Nephron progenitor cell (in vitro differentiated cells): Measurements from ENCODE around the gene FAIM2.
"Not testable (repeated sequence)": the region's sequence is repeated elsewhere in the genome, so short reads cannot be mapped to it uniquely, and the experiment has no call there.

ENCODE experiments used
- DNase-seq: peaks from one replicate; pipeline ENCODE4 v3.0.0; 2021
- H3K27ac Mint-ChIP-seq: 2 replicates; pipeline ENCODE4 v1.8.0; 2021; ENCODE audit warnings: mild to moderate bottlenecking, moderate library complexity, mixed read lengths
- H3K27me3 Mint-ChIP-seq: 2 replicates; pipeline ENCODE4 v1.8.0; 2021; ENCODE audit warnings: mild to moderate bottlenecking, low read depth, mixed read lengths; ENCODE audit not compliant: poor library complexity
- H3K36me3 Mint-ChIP-seq: 2 replicates; pipeline ENCODE4 v1.8.0; 2021; ENCODE audit warnings: low read depth, mixed read lengths
- H3K4me1 Mint-ChIP-seq: 2 replicates; pipeline ENCODE4 v1.8.0; 2021; ENCODE audit warnings: mixed read lengths
- H3K4me3 Mint-ChIP-seq: 2 replicates; pipeline ENCODE4 v1.8.0; 2021; ENCODE audit warnings: mild to moderate bottlenecking, moderate library complexity, mixed read lengths
- H3K9me3 Mint-ChIP-seq: 2 replicates; pipeline ENCODE4 v1.8.0; 2021; ENCODE audit warnings: mild to moderate bottlenecking, moderate library complexity, mixed read lengths
- TF ChIP-seq, protein P1 (sequence below): fragments of 200-600 bp; sonication (generic); IDR thresholded peaks from 2 replicates; pipeline ENCODE4 v1.5.0; 2021; ENCODE audit warnings: antibody characterized with exemption

FAIM2 gene

DNA sequence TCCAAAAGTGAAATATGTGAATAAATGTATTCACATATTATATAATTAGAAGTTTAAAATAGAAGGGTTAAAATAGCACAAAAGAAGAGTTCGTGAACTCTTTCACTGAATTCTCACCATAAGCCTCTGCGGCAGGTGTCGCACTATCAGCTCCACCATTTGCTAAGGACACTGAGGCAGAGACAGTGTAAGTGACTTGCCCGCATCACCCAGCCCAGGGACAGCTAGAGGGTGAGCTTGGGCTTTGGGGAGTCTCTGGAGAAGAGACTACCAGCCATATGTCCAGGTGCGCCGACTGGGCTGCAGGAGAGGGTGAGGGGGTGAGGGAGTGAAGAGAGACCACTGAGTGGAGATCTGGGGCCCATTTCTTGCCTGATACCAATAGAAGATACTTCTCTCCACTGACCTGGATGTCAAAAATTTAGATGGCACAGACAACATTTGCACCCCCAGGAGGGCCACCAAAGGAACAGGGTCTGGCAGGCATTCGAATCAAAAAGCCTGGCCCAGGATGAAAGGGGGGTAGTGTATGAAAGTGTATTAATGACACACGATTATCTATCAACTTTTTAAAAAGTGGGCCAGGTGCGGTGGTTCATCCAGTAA is 28.5 kb downstream of the FAIM2 start:
- no peak for DNase-seq
- H3K27me3 Mint-ChIP-seq, result peaks cover 8% of the 10 kb centered on the region
- TF ChIP-seq, protein P1, sequence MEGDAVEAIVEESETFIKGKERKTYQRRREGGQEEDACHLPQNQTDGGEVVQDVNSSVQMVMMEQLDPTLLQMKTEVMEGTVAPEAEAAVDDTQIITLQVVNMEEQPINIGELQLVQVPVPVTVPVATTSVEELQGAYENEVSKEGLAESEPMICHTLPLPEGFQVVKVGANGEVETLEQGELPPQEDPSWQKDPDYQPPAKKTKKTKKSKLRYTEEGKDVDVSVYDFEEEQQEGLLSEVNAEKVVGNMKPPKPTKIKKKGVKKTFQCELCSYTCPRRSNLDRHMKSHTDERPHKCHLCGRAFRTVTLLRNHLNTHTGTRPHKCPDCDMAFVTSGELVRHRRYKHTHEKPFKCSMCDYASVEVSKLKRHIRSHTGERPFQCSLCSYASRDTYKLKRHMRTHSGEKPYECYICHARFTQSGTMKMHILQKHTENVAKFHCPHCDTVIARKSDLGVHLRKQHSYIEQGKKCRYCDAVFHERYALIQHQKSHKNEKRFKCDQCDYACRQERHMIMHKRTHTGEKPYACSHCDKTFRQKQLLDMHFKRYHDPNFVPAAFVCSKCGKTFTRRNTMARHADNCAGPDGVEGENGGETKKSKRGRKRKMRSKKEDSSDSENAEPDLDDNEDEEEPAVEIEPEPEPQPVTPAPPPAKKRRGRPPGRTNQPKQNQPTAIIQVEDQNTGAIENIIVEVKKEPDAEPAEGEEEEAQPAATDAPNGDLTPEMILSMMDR, result no peak
- H3K4me1 Mint-ChIP-seq, result peaks cover 16% of the 10 kb centered on the region
- no peak overlapping the region for H3K4me3 Mint-ChIP-seq
- peaks cover 20% of the 10 kb centered on the region for H3K9me3 Mint-ChIP-seq
- no peaks in the 10 kb centered on the region for H3K36me3 Mint-ChIP-seq
- H3K27ac Mint-ChIP-seq, result no peak overlapping the region

DNA sequence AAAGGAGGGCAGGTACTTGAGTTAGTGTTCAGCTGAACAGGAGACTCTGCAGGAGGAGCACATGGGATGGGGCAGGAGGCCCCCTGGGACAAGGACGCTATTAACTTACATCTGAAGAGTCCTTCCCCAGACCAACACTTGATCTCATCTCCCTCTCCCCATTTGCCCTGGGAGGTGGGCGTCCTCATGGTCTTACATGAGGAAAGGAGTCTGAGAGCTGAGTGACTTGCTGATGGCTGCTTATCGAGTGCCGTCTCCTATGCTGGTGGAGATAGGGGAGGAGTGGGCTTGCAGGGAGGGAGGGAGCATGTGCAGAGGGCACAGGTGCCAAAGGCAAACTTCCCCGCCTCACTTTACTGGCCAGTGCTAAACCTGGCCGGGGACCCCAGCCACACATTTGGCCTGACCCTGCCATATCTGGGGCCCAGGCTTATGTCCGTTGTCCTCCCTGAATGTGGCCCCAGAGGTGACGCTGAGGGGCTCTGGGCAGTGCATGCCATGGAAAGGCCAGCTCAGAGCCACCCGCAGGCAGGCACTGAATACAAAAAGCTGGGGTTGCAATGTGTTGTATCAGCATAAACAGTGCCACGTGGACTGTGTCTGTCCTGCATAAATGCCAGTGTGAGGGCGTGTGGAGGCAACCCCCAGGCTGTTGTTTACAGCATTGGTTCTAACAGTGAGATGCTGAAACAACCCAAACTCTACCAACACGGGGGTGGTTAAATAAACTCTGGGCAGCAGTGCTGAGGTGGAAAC is 29.4 kb downstream of the FAIM2 start:
- Mint-ChIP-seq H3K9me3 (peaks cover 13% of the 10 kb centered on the region), H3K4me1 (peaks cover 25% of the 10 kb centered on the region), H3K4me3 (no peak overlapping the region), H3K27me3 (peaks cover 8% of the 10 kb centered on the region), H3K27ac (no peak overlapping the region), H3K36me3 (no peaks in the 10 kb centered on the region)
- DNase-seq, result no peak
- TF ChIP-seq, protein P1, result no peak

DNA sequence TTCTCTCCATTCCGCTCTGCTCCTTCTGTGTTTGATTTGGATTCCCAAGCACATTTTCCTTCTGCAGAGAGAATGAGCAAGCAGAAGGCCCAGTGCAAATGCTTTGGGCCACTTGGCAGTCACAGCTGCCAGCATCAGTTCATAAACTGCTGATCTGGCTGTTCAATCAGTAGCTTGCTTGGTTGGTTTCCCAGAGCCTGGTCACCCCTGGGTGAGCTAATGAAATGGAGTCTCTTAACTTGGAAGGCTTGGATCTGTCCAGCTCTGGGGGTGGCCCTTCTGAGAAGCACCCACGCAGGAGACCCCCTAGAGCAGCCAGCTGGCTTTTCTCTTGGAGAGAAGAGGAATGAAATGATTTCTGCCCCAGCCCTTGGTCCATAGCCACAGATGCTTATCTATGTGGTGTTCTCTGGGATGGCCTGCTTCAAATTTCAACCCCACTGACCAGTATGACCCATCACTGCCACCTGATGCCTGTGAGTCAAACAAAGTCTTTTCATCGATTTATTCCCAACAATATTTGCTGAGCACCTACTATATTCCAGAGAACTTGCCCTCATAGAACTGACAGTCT is 30.3 kb downstream of the FAIM2 start:
- Mint-ChIP-seq H3K4me3 (no peak overlapping the region), H3K36me3 (no peaks in the 10 kb centered on the region), H3K27ac (no peak overlapping the region), H3K4me1 (peaks cover 33% of the 10 kb centered on the region), H3K9me3 (peaks cover 4% of the 10 kb centered on the region), H3K27me3 (peaks cover 8% of the 10 kb centered on the region)
- no peak for DNase-seq
- TF ChIP-seq, protein P1, result no peak

DNA sequence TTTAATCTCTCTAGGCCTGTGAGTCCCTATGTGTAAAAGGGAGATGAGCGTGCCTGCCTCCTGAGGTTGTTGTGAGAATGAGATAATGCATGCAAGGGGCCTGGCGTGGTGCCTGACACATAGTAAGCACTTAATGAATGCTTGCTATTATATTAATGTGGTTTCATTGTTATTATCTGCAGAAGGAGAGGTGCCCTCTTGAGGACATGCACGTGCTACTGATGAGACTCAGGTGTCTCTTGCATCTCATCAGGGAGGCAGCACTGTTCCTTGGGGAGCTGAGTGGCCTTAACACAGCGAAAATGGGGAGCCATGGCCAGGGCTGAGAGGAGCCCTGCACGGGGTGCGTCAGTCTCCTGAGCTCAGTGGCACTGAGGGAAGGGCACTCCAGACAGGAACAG is 30.9 kb downstream of the FAIM2 start:
- H3K4me1 Mint-ChIP-seq, result peaks cover 40% of the 10 kb centered on the region

DNA sequence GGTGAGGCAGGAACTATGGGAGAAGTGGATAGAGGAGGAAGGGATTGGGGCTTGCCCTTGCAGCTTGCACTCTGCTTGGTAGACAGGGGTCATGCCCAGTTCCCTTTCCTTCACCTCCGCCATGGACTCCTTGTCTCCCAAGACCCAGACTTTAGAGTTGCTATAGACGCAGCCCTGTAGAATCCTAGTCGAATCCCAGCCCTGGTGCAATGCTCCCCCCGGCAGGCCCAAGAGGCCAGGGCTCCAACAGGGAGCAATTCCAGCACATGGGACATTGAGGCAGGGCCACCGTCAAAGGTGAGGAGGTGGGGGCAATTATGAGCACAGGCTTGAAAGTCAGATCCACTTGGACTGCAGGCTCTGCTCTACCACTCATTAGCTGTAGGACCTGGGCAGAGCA is 31.3 kb downstream of the FAIM2 start:
- Mint-ChIP-seq H3K27ac (peak overlapping the region; percentile 86), H3K9me3 (no peaks in the 10 kb centered on the region), H3K27me3 (peaks cover 8% of the 10 kb centered on the region), H3K4me3 (no peak overlapping the region), H3K36me3 (no peaks in the 10 kb centered on the region), H3K4me1 (peaks cover 44% of the 10 kb centered on the region)
- DNase-seq, result no peak
- TF ChIP-seq, protein P1, result no peak

More for the DNA sequence above, 30.9 kb downstream of the FAIM2 start:
- H3K27me3 Mint-ChIP-seq, result peaks cover 8% of the 10 kb centered on the region
- peaks cover under 1% of the 10 kb centered on the region for H3K9me3 Mint-ChIP-seq
- no peak for DNase-seq
- no peaks in the 10 kb centered on the region for H3K36me3 Mint-ChIP-seq
- peak overlapping the region; percentile 59 for H3K27ac Mint-ChIP-seq
- TF ChIP-seq, protein P1, result no peak
- H3K4me3 Mint-ChIP-seq, result no peak overlapping the region

DNA sequence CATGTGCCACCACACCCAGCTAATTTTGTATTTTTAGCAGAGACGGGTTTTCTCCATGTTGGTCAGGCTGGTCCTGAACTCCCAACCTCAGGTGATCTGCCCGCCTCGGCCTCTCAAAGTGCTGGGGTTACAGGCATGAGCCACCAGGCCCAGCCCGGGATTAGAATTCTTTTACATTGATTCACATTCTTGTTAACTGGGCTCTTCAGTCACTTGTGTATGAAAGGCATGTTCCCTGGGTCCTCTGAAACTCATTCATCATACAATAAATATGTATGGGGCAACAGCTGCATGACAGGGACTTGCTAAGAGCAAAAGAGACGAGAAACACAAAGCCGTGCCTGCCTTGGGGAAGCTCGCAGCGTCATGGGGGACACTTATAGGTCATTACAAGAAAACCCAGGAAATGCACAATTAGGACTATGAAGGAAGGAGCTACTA is 31.9 kb downstream of the FAIM2 start:
- not testable (repeated sequence) for H3K9me3 Mint-ChIP-seq, DNase-seq, H3K36me3 Mint-ChIP-seq, H3K4me3 Mint-ChIP-seq, H3K27me3 Mint-ChIP-seq
- Mint-ChIP-seq H3K4me1 (peaks cover 50% of the 10 kb centered on the region), H3K27ac (peak overlapping the region; percentile 86)
